T-helper 22 cell (primary cell): ENCODE data around the gene NR4A3.
"Not testable (repeated sequence)": the region's sequence is repeated elsewhere in the genome, so short reads cannot be mapped to it uniquely, and the experiment has no call there.

Experiments used
- DNase-seq: peaks from one replicate; pipeline ENCODE4 v3.0.0-alpha.2; 2020; ENCODE audit warnings: low read depth

Gene NR4A3

GRCh38 chr9:99821396-99822108, at the start of gene NR4A3:
TSS of gene NR4A3 (plus strand) at chr9:99821885. CDS start at chr9:99828043, 6,158 bp downstream.
- peak; percentile 92 for DNase-seq

GRCh38 chr9:99773468-99774138, 48.1 kb upstream of the NR4A3 start:
- DNase-seq, result no peak

- DNase-seq, result no peak
These were observed 43.4 kb upstream of the NR4A3 start for GRCh38 chr9:99778308-99778707.

GRCh38 chr9:99778836-99779235, 42.8 kb upstream of the NR4A3 start:
- DNase-seq, result no peak

GRCh38 chr9:99779277-99779676, 42.4 kb upstream of the NR4A3 start:
- no peak for DNase-seq

- DNase-seq, result not testable (repeated sequence)
These were observed 39.3 kb upstream of the NR4A3 start for GRCh38 chr9:99782349-99782748.

DNA sequence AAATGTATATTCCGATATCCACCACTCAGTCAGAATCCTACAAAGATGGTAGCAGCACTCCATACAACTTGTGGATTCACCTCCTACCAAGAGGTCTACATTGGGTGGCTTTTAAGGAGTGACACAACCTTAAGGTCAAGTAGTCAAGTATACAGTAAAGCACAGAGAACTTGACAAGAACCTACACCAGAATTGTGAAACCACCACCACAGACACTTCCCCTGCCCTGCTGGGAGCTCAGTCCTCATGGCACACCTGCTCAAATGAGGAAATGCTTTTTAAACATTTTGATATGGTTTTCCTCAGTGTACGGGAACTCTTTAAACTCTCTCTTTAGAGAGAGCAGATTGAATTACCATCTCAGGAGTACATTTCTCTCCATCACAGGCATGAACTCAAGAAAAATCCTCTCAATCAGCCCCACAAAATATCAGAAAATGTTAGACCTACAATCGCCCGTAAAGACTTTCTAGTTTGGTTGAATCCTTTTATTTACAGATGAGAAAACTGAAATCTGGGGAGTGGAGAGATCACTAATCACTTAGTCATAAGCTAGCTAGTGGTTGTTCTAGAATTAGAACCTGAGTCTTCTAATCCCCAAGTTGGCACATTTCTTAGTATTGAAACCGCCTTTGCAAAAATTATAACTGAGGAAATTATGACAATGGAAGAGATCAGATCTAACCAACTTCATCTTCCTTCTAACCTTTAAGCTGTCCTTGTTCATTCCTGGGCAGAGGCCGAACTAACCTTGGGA, 38.5 kb upstream of the NR4A3 start:
- no peak for DNase-seq

GRCh38 chr9:99783799-99784198, 37.9 kb upstream of the NR4A3 start:
- DNase-seq, result no peak

DNA sequence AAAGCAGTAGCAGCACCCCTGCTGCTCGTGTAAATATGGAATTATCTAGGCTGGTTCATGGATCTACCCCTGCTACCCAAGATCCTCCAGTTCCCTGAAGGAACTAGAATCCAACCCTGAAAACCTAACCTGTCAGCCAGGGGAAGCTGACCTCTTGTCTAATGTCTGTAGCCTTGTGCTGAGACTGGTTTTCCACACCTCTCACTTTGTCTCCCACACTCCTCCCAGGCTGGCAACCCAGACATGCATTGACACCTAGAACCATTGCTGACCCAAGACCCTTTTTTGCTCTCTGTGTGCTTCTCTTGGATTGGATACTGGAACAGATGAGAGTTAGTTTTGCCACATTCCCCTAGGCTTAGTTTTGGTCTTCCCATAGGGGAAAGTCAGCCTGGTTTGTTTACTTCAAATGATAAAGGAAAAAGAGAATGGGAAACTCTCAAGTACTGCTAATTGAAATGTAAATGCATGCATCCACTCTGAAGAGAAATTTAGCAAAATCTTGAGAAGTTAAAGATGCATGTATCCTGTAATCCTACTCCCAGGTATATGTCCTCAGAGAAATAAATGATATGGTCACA, 36.6 kb upstream of the NR4A3 start:
- no peak for DNase-seq

- DNase-seq, result no peak
These were observed 34.1 kb upstream of the NR4A3 start for GRCh38 chr9:99787556-99787955.

- DNase-seq, result no peak
These were observed 28.2 kb upstream of the NR4A3 start for GRCh38 chr9:99793528-99793927.

- DNase-seq, result no peak
These were observed 25.5 kb upstream of the NR4A3 start for GRCh38 chr9:99796231-99796630.

GRCh38 chr9:99801775-99802174, 19.9 kb upstream of the NR4A3 start:
- DNase-seq, result no peak

GRCh38 chr9:99803694-99804093, 18.0 kb upstream of the NR4A3 start:
- no peak for DNase-seq

GRCh38 chr9:99807276-99807852, 14.3 kb upstream of the NR4A3 start:
- DNase-seq, result no peak

DNA sequence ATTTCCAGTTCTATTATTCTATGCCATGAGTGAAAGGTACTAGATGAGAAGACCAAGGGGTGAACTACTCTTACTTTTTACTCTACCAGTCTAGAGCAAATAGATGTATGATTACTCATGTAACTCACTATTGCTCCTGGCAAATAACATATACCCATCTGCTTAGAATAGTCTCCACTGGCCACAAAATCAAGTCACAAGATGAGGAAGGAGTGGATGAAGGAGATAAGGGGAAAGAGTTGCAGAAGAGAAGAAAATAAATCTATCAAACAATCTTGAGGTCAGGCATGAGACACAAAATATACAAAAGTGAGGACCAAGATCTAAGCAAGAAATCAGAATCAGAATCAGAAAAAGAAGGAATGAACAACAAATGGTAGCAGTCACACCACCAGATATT, 13.7 kb upstream of the NR4A3 start:
- DNase-seq, result no peak

- DNase-seq, result no peak
These were observed 13.2 kb upstream of the NR4A3 start for GRCh38 chr9:99808454-99808853.

GRCh38 chr9:99809586-99810319, 11.9 kb upstream of the NR4A3 start:
- DNase-seq, result no peak

- DNase-seq, result no peak
These were observed 10.5 kb upstream of the NR4A3 start for GRCh38 chr9:99811172-99811571.

- no peak for DNase-seq
These were observed 9.9 kb upstream of the NR4A3 start for GRCh38 chr9:99811598-99812383.

GRCh38 chr9:99813739-99814138, 7.9 kb upstream of the NR4A3 start:
- no peak for DNase-seq
